HG02938 (cell line): ENCODE data around the gene ASAP2.

Experiments
- ATAC-seq: cut with Tn5 transposase; IDR thresholded peaks from one replicate; pipeline ENCODE4 v1.9.1; 2021; ENCODE audit warnings: mild to moderate bottlenecking, moderate library complexity; ENCODE audit not compliant: unreplicated experiment

Gene ASAP2

DNA sequence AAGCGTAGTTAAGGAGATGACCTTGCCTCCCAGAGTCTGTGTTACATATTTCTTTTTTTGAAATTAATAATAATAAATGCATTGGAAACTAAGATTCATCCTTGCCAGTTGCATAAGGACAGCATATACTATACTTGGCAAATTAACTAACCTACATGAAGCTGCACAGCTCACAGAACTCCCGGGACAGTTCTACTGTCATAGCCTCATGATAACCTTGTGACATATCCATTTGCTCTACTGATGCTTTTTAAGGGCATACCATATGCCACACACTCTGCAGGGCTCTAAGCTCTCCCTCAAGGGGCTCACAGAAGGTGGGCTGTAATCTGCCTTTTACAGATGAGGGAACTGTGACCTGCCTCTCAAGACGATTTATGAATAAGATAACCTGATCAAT is 212.9 kb downstream of the ASAP2 start:
- ATAC-seq, result no peak

- no peak for ATAC-seq
These were observed 213.9 kb downstream of the ASAP2 start for GRCh38 chr2:9420495-9420894.

DNA sequence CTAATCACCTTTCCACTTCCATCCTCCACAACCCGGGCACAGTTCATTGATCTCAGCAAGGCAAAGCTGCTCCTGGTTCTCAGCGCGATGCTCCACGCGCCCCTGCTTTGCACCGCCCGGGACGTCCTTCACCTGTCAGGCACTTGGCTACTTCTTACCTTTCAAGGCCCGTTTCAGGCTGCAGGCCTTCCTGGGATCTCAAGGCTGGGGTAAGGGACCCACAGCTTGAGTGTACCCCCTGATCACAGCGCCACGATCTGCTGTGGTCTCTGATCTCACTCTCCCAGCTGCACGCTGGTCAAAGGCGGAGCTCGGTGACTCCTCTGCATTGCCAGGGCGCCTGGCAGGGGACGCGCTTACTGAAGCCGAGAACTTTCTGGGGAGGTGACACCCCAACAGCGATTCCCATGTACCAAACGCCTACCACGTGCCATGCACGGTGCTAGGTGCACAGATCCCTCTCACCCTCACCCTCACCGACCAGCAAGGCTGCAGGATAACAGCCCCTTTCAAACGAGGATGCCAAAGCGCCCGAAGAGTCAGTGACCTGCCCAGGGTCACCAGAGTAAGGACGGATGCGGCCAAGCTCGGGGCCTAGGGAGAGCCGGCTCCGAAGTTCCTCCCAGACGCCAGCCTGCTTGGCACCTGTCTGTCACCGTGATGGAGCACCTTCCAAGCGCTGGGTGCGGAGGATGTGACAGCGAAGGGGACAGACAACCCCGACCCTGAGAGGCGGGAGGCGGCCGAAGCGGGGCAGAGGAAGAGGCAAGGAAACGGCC is 215.9 kb downstream of the ASAP2 start:
- peak; percentile 42 for ATAC-seq

GRCh38 chr2:9423100-9423921 is 216.7 kb downstream of the ASAP2 start, which contains the start of the genes CPSF3 and ITGB1BP1:
Gene CPSF3, plus strand, starts transcription at chr2:9423654. Its CDS starts 120 bp downstream, at chr2:9423774.
Gene ITGB1BP1, minus strand, starts transcription at chr2:9423528. Its CDS starts 4,831 bp downstream, at chr2:9418697.
- ATAC-seq, result peak; percentile 84

GRCh38 chr2:9423922-9424272 is 217.3 kb downstream of the ASAP2 start:
- peak; percentile 10 for ATAC-seq

DNA sequence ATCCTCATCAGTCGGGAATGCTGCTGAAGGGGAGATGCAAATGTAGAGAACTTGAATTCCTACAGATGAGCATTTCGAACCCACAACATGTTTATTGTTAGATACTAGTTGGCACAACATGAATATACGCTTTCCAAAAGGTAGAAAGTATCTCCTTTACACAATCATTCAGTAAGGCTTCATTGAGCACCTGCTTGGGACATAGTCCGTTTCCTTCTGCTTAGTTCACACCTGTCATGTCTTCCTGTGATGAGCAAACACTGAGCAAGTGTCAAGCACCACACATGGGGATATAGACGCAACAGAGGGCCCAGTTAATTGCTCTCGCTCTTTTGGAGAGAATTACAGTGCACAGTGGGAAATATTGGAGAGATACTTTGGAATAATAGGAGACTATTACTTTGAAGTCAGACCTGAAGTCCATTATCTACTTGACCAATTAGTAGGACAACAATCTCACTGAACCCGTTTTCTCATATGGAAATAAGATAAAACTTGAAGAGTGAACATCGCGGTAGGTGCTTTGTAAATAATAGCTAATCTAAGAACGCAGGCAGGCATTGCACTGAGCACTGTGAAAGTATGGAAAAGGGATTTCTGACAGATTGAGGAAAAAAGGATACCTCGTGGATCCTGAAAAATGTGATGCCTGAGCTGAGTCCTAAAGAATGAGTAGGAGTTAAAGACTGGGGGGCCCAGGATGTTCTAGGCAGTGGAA is 218.0 kb downstream of the ASAP2 start:
- ATAC-seq, result no peak

GRCh38 chr2:9428965-9429577 is 222.5 kb downstream of the ASAP2 start:
- ATAC-seq, result no peak

DNA sequence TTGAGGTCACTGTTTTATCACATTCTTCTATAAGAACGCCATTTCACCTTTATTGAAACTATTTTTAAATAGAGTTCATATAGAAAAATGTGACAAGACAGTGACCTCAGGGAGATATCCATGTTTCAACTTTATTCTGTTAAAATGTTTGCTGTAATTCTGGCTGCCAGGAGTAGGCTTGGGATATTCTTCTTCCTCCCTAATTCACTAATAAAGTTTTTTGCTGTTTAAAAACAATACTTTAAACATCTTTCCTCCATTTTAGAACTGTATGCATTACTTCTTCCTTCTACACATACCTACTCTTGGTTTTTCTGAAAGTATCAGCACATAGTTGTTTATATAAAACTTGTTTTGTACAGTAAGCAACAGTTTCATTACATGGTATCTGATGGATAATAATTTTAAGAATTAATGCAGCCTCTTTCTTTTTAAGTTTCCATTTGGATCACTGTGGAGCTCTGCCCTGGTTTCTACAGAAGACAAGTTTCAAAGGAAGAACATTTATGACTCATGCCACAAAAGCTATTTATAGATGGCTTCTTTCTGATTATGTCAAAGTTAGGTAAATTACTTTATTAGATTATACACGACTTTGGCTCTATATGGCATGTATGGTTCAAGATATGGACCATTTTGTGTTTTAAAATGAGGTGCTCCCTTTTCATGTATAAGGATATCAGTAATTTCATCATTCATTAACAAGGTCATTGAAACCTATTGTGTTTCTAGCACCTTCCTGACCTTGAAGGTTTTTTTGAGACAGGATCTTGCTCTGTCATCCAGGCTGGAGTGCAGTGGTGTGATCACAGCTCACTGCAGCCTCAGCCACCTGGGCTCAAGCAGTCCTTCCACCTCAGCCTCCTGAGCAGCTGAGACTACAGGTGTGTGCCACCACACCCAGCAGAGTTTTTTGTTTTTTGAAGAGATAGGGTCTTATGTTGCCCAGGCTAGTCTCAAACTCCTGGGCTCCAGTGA is 224.0 kb downstream of the ASAP2 start:
- no peak for ATAC-seq

DNA sequence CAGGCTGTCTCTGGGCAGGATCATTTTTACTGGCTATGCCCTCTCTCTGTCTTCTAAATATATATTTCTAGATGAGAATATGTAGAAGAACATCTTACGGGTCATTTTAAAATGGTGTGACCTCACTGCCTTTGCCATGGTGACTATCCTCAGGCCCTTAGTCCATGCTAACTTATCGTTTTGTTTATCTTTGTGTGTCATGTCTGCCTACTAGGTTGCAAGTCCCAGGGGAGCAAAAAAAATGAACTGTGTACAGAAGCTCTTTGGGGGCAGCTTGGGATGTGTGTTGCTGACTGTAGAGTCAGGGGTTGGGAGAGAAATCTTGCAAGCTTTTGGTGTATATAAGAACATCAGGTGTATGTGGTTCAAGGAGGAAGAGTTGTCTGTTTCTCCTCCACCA is 227.9 kb downstream of the ASAP2 start:
- ATAC-seq, result no peak

- no peak for ATAC-seq
These were observed 232.9 kb downstream of the ASAP2 start for GRCh38 chr2:9439536-9439935.

DNA sequence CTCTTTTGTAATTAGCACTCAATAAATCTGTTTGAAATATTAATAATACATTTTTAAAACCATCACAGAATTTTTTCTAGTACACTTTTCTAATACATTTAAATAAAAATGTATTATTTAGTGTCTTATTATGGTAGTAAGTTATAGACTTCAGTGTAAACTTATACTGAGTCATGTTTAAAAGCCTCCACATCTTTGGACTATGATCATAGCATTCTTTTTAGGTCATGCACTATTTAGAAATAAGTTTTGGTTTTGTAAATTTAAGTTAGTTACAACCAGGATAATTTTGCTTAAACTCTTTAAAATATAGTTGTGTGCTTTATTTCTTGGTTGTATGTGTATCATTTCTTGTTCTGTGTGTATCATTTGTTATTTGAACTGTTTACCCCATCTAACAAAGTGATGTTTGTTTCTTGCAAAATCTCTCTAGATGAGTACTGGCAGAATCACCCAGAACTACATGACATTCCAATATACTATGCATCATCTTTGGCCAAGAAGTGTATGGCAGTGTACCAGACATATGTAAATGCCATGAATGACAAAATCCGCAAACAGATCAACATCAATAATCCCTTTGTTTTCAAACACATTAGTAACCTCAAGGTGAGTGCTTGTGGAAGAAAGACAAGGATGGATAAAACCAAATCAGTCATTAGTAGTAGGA is 233.6 kb downstream of the ASAP2 start:
- ATAC-seq, result no peak

DNA sequence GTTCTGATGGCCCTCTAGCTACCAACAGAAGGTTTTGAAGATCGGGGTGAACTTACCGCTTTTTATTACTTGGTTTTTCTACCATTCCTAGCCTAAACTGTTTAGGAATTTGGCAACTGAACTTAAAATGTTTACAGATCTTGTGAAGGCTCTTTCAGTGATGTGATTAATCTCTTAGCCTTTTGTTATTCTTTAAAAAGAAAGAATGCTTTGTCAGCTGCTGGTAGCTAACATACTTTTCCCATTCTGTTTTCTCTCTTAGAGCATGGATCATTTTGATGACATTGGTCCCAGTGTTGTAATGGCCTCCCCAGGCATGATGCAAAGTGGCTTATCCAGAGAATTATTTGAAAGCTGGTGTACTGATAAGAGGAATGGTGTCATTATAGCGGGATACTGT is 234.9 kb downstream of the ASAP2 start:
- no peak for ATAC-seq

- no peak for ATAC-seq
These were observed 236.9 kb downstream of the ASAP2 start for GRCh38 chr2:9443526-9443925.

DNA sequence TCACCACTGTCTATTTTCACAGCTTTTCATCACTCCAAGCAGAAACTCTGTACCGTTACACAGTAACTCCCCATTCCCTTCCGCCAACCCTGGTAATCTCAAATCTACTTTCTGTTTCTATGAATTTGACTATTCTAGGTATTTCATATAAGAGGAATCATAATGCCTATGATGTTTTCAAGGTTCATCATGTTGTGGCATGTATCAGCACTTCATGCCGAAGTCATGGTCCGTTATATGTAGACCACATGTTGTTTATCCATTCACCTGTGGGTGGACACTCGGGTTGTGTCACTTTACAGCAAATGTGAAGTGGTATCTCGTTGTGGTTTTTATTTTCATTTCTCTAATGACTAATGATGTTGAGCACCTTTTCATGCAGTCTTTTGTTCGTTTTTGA is 238.5 kb downstream of the ASAP2 start:
- no peak for ATAC-seq

DNA sequence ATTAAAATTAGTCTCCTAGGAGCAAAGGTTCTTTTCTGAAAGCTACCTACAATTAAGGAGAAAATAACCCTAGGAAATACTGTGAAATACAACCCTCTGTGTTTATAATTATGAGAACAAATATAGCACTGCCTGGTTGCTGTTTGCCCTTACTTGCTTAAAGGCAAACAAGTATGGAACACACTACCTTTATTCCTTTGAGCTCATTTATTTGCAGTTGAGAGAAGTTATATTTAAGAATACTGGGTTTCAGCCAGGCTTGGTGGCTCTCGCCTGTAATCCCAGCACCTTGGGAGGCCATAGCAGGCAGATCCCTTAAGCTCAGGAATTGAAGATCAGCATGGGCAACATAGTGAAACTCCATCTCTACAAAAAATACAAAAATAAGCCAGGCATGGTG is 244.6 kb downstream of the ASAP2 start:
- no peak for ATAC-seq
